ES-I3 (cell line): ENCODE data around the gene IFITM5.
"Not testable (repeated sequence)": the region's sequence is repeated elsewhere in the genome, so short reads cannot be mapped to it uniquely, and the experiment has no call there.

ENCODE experiments used
- H3K36me3 ChIP-seq: 2 replicates; pipeline ENCODE4 v1.6.1; 2013; ENCODE audit warnings: mild to moderate bottlenecking, low read length, control low read depth, moderate library complexity; ENCODE audit not compliant: insufficient read depth
- H3K4me1 ChIP-seq: 2 replicates; pipeline ENCODE4 v1.6.1; 2013; ENCODE audit warnings: mild to moderate bottlenecking, control low read depth, low read length; ENCODE audit not compliant: insufficient read depth
- H3K9ac ChIP-seq: 2 replicates; pipeline ENCODE4 v1.6.1; 2013; ENCODE audit warnings: low read depth, mild to moderate bottlenecking, low read length, moderate library complexity
- H3K9me3 ChIP-seq: 2 replicates; pipeline ENCODE4 v1.6.1; 2013; ENCODE audit warnings: mild to moderate bottlenecking, low read length, moderate library complexity; ENCODE audit not compliant: control insufficient read depth, insufficient read depth

Gene IFITM5

DNA sequence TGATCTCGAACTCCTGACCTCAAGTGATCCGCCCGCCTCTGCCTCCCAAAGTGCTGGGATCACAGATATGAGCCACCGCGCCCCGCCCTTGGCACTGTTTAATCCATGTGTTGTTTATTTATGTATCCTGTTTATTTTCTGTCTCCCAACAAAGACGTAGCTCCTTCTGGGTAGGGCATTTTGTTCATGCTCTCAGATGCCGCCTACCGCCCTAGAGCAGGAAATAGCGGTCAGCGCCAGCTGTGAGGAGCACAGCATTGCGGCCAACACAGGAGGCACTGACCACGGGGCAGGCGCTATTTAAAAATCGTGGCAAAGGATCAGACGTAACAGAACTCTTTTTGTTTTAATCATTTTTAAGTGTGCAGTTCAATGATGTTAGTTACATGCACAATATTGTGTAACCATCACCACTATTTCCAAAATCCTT is 30.6 kb downstream of the IFITM5 start:
- H3K36me3 ChIP-seq, H3K9me3 ChIP-seq, H3K9ac ChIP-seq, H3K4me1 ChIP-seq: not testable (repeated sequence)

DNA sequence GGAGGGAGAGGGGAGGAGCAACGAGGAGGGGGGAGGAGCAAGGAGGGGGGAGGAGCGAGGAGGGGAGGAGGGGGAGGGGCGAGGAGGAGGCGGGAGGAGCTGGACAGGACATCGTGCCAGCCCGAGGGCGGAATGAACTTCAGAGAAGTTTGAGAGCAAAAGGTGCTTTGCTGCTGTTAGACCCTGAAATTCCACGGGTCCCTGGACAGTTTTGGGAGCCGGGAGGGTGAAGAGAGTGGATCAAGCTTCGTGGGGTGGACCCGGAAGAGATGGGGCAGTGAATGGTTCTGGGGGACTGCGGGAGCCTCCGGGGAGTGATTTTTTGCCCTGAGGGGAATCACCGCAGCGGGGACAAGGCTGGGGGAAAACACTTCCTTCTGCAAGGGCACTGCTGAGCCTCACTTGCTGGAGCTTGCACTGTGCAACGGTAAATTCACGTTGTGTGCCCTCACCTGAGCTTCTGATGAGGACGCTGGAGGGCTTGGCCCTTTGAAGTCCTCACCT is 31.8 kb downstream of the IFITM5 start:
- Histone ChIP-seq H3K9ac (peak overlapping the region; percentile 44; the same call in 1 of the 2 replicates), H3K4me1 (peaks cover 6% of the 10 kb centered on the region), H3K36me3 (no peaks in the 10 kb centered on the region), H3K9me3 (no peaks in the 10 kb centered on the region)

DNA sequence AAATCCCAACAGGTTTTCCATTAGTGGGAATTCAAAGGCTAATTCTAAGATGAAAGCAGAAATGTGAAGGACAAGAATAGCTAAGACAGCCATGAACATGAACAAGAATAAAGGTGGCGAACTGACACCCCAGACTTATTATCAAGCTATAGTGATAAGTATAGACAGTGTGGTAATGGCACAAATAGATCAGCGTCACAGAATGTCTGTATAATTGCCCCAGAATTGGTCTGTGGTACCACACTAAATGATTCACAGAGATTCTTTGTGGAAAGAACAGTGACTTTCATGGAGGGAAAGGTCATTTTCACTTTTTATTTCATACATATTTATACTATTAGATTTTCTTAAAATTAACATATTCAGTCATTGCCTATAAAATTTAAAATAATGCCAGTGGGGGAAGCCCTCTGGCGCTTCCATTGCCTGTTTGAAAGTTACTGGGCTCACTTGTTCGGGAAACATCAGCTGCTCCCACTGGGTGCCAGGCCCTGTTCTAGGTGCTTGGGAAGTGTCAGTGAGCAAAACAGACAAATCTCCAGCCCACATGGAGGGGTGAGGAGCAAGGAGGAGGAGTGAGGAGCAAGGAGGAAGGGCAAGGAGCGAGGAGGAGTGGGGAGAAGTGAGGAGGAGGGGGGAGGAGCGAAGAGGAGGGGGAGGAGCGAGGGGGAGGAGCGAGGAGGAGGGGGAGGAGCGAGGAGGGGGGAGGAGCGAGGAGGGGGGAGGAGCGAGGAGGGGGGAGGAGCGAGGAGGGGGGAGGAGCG is 32.5 kb downstream of the IFITM5 start:
- Histone ChIP-seq H3K9ac (no peak overlapping the region), H3K36me3 (no peaks in the 10 kb centered on the region), H3K4me1 (peaks cover 6% of the 10 kb centered on the region), H3K9me3 (no peaks in the 10 kb centered on the region; the same call in 1 of the 2 replicates)

DNA sequence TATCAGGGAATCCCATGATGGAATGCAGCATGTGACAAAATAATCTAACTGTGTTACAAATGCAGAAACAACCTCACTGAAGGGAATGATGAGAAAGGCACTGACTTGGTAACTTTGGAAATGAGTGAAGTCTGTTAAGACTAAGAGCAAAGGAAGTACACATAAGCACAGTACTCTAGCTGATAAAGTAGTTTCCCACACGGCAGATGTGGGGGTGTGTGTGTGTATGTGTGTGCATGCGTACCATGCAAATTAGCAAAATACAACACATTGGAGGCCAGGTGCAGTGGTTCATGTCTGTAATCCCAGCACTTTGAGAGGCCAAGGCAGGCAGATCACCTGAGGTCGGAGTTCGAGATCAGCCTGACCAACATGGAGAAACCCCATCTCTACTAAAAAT is 37.7 kb downstream of the IFITM5 start:
- no peaks in the 10 kb centered on the region for H3K36me3 ChIP-seq
- H3K4me1 ChIP-seq: no peaks in the 10 kb centered on the region
- peaks cover 3% of the 10 kb centered on the region; the same call in 1 of the 2 replicates for H3K9me3 ChIP-seq
- no peak overlapping the region for H3K9ac ChIP-seq

DNA sequence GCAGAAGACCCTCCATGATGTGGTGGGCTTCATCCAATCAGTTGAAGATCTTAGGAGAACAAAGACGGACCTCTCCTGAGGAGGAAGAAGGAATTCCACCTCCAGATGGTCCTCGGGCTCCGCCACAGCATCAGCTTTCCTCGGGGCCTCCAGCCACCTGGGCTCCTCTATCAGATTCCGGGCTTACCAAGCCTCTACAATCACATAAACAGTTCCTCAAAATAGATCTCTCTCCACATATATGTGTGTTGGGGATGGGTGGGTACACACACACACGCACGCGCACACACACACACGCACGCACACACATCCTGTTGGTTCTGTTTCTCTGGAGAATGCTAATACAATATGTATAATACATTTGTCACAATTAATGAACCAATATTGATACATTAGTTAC is 39.9 kb downstream of the IFITM5 start:
- H3K9me3 ChIP-seq: peaks cover 3% of the 10 kb centered on the region; the same call in 1 of the 2 replicates
- H3K9ac ChIP-seq: no peak overlapping the region
- H3K36me3 ChIP-seq: no peaks in the 10 kb centered on the region
- no peaks in the 10 kb centered on the region for H3K4me1 ChIP-seq

DNA sequence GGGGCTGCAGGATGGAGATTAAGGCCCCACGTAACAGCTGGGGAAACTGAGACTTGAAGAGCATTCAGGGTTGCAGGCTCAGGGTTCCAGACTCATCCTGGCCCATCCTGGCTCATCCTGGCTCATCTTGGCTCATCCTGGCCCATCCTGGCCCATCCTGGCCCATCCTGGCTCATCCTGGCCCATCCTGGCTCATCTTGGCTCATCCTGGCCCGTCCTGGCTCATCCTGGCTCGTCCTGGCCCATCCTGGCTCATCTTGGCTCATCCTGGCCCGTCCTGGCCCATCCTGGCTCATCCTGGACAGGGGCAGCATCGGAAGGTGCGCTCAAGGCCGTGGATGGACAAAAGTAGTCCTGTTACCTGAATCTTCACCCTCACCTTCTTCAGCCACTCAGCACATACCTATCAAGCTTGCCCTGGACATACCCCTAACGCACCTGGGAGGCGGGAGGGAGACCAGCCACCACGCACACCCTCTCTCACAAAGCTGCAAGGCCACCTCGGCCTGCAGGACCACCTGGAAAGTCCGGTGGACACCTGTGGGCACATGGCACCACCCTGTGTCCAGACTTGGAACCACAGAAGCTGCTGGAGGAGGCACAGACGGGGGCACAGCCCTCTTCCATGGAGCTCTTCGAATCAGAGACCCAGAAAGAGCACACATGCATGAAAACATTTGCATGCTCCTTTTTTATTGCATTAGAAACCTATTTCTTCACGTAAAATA is 41.4 kb downstream of the IFITM5 start:
- Histone ChIP-seq H3K9me3 (peaks cover 3% of the 10 kb centered on the region; the same call in 1 of the 2 replicates), H3K9ac (no peak overlapping the region), H3K36me3 (no peaks in the 10 kb centered on the region; the same call in 1 of the 2 replicates), H3K4me1 (no peaks in the 10 kb centered on the region)

DNA sequence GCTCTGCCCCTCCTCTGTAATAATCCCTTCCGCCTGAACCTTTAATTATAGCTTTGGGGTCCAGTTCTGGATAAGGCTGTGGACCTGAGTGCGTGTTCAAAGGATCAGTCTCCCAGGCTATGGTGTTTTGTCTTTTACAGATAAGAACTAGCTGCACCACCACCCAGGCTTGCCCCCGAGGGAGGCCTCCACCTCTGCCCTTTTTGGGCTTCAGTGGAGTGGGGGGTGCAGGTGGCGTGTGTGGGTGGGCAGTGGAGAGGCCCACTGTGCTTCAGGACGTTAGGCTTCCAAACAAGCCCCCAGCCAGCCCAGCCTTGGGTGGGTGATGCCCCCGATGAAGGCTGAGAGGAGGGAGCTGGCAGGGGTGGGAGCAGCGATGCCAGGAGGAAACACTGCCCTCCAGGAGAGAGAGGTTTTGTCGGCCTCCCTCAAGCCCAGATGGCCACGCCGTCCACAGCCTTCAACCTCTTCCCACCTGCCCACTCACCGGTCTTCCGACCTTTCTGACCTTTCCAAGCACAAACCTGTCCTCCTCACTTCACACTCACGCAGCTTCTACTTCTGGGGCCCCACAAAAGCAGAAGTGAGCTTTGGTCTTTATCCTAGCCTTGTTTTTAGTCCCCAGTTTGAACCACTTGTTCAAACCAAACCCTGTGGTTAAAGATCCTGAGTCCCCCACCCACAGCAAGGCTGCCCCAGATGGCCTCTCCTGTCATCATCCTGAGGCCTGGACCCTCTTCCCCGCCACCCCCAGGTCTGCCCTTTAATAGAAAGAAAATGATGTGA is 42.2 kb downstream of the IFITM5 start:
- Histone ChIP-seq H3K9me3 (peaks cover 3% of the 10 kb centered on the region; the same call in 1 of the 2 replicates), H3K36me3 (peaks cover under 1% of the 10 kb centered on the region; the same call in 1 of the 2 replicates), H3K9ac (no peak overlapping the region), H3K4me1 (no peaks in the 10 kb centered on the region)

DNA sequence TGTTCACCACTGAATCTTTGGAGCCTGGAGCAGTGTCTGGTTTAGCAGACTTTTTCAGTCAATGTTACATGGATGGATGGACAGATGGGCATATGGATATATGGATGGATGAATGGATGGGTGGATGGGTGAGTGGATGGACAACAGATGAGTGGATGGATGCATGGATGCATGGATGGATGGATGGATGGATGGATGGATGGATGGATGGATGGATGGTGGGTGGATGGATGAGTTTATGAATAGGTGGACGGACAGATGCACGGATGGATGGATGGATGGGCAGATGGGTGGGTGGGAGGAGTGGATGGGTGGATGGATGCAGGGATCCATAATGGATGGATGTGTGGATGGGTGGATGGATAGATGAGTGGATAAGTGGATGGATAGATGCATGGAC is 43.5 kb downstream of the IFITM5 start:
- no peaks in the 10 kb centered on the region for H3K4me1 ChIP-seq
- H3K36me3 ChIP-seq: peaks cover 6% of the 10 kb centered on the region; the same call in 1 of the 2 replicates
- H3K9me3 ChIP-seq: no peaks in the 10 kb centered on the region
- H3K9ac ChIP-seq: no peak overlapping the region

DNA sequence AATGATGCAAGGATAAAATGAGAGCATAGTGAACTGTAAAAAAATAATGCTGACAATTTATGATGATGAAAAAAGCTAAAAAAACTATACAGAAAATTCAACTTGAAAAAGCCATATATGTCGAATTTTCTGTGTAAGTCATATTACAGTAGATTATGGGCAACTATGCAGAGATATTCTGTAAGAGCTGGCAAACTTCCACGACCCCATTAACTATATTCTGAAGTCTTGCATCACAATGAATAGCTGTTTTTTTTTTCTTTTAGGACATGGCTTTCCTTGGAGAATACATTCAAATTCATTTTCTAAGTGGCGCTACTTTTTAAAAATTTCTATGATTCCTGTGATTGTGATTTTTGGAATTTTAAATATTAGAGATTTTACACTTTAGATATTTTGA is 44.1 kb downstream of the IFITM5 start:
- no peak overlapping the region for H3K9ac ChIP-seq
- no peaks in the 10 kb centered on the region for H3K9me3 ChIP-seq
- peaks cover 6% of the 10 kb centered on the region; the same call in 1 of the 2 replicates for H3K36me3 ChIP-seq
- H3K4me1 ChIP-seq: no peaks in the 10 kb centered on the region

DNA sequence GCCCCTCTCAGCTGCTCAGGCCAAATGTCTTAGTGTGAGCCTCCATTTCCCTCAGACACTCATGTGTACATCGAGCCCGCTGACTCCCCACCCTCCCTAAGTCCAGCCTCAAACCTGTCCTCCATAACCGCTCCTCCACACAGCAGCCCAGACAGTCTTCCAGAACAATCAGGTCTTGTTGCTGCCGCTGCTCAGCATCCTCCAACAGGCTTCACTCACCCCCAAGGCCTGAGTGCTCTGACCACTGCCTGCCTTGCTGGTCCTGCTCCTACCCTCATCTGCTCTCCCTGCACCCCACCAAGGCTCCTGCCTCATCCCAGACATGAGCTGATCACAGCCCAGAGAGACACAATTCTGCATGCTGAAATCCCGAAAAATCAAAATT is 45.4 kb downstream of the IFITM5 start:
- Histone ChIP-seq H3K9ac (no peak overlapping the region), H3K4me1 (no peaks in the 10 kb centered on the region), H3K9me3 (no peaks in the 10 kb centered on the region), H3K36me3 (peaks cover 10% of the 10 kb centered on the region)

DNA sequence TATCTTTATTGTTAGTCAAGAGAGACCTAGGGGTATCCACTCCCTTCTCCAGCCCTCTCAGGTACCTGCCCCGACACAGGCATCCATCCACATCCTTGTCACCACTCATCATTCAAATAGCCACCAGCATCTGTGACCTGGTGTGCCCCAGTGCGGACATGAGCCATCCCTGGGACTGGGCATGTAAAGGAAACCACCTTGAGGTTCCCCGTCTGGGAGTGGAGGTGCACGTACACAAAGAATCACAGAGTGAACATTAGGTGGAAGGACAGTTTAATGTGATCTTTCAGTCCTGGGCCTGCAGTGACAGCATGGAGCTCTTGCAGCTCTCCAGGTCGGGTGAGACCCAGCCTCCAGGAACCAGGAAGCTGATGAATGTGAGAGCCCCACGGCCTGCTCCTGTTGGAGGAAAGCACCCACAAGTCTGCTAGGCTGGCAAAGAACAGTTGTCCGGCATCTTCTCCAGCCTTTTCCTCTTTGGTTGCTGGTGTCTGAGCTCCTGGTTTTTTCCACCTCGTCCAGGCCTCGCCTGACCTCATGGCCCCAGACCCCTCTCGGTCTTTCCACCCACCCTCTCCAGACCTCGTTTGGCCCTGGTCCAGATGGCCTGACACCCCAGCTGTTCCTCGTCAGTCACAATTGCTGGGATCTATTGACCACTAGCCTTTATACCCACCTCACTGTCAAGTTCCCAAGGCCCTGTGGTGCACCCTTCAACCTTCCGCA is 46.0 kb downstream of the IFITM5 start:
- Histone ChIP-seq H3K36me3 (peaks cover 15% of the 10 kb centered on the region), H3K9me3 (no peaks in the 10 kb centered on the region), H3K4me1 (no peaks in the 10 kb centered on the region), H3K9ac (no peak overlapping the region)

DNA sequence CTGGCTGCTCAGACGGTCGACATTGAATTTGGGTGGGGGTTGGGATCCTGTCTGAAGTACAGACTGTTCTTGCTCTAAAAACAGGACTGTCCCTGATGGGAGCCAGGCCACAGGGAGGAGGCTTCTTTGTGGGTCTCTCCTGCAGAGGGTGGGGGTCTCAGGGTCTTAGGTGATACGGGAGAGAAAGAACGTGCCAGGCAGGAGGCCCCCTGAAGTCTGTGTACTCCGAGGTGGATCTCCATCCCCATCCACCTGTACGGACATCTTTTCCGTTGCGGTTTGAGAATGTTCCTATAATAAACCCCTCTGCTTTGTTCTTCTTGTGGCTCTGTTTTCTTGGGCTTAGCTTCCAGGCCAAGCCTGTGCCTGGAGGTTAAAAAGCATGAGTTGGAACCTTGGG is 46.7 kb downstream of the IFITM5 start:
- H3K4me1 ChIP-seq: no peaks in the 10 kb centered on the region
- no peaks in the 10 kb centered on the region for H3K9me3 ChIP-seq
- no peak overlapping the region for H3K9ac ChIP-seq
- peaks cover 18% of the 10 kb centered on the region for H3K36me3 ChIP-seq

DNA sequence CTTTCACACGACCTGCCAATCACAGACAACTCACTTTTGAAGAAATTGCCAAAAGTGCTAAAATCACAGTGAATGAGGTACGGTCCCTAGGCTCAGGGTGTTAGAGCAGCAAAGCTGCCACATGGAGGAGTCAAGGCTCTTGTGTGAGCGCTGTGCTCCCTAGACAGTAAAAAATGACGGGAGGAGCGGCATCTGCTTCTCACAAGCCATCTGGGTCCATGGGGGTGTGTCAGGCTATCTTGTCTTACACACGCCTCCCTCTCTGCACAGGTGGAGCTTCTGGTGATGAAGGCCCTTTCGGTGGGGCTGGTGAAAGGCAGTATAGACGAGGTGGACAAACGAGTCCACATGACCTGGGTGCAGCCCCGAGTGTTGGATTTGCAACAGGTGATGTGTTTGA is 47.8 kb downstream of the IFITM5 start:
- no peaks in the 10 kb centered on the region for H3K4me1 ChIP-seq
- H3K9ac ChIP-seq: no peak overlapping the region
- peaks cover 21% of the 10 kb centered on the region for H3K36me3 ChIP-seq
- H3K9me3 ChIP-seq: no peaks in the 10 kb centered on the region
